ENCODE results near the gene HMGCR. TPM values are rescaled to one million over a fixed set of nuclear protein-coding genes. Genes with fewer than 3 reads are reported as not detected.

Gene HMGCR
- total and polyA plus RNA-seq, 9 of the 15 experiments (the other 6 are each of a cell fraction or from before 2014, with no cell fraction given): 29.5 to 155 (median 61.5) TPM

DNA sequence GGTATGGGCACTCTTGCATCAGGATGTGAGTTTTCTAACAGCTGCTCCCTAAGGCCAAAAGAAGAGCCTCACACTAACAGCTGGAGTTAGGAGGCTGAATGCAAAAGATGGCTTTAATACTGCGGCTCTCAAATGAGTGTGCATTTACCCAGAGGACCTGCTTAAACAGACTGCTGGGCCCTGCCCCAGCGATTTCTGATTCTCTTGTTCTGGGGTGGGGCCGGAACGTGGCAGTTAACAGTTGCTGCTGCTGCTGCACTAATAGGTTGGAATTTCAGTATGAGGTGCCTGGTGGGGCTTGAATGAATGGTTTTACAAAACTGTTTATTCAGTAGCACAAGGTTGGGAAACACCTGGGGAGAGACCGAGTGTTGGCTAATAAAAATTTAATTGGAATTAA, 26.1 kb downstream of the HMGCR start:
- WGBS (ENCODE audit: insufficient coverage, low coverage, missing lambda C conversion rate): 82% methylated on average over 5 of the region's 5 CpGs
- FAIRE-seq (no peak), ATAC-seq (peak; percentile 11; the same call in 2 of the 3 replicates), DNase-seq (ENCODE audit: extremely low read depth in 1 of 4, low spot score in 3 of 4) (no peak)
- ChIA-PET POLR2A (interaction anchor here (0.6 to 3.6 kb wide), 6 partner anchors 10 to 26 kb away, joined by 3 to 15 read pairs (median 8); partner anchors contain the start of gene HMGCR), CTCF (ENCODE audit: low intra/inter-chr PET ratio) (no interaction called here)
- H3K27ac ChIP-seq (ENCODE audit: extremely low read depth, low read depth, low read length): no peak overlapping the region
- no peak overlapping the region for H2AFZ ChIP-seq (ENCODE audit: low read depth, low read length)
- in situ Hi-C loops (cut with MboI) (no loop called here), intact Hi-C loops (cut with micrococcal nuclease) (loop anchor here (10.0 kb wide), 1 partner anchor 302 kb away; no protein-coding TSS in a partner anchor)
- H3K27me3 ChIP-seq (ENCODE audit: control insufficient read depth in 2 of 2, insufficient read depth in 2 of 2, low read length in 2 of 2): no peaks in the 10 kb centered on the region
- TF ChIP-seq TFAM (CRISPR knock-in tag; conservative IDR thresholded peaks at IDR 0.05) (no peak), SMARCE1 (IDR thresholded peaks at IDR 0.05) (no peak), SRSF9 (IDR thresholded peaks at IDR 0.05; ENCODE audit: borderline replicate concordance, low read depth, low read length) (no peak), RBFOX2 (IDR thresholded peaks at IDR 0.05; ENCODE audit: low read depth, low read length) (no peak), NFIX (CRISPR knock-in tag; IDR thresholded peaks at IDR 0.05; ENCODE audit: low read depth) (no peak), ZEB2 (IDR thresholded peaks at IDR 0.05) (no peak), HDGF (IDR thresholded peaks at IDR 0.05) (no peak), ZNF644 (tag; IDR thresholded peaks at IDR 0.05; ENCODE audit: low read depth) (no peak), YY1 (IDR thresholded peaks at IDR 0.05; ENCODE audit: borderline replicate concordance in 1 of 3, control insufficient read depth in 1 of 3, extremely low read depth in 1 of 3, insufficient read depth in 3 of 3, insufficient read length in 1 of 3, insufficient replicate concordance in 2 of 3, low read depth in 1 of 3, low read length in 2 of 3) (no peak), ZNF696 (CRISPR knock-in tag; conservative IDR thresholded peaks at IDR 0.05) (no peak), SAP30 (IDR thresholded peaks at IDR 0.05; ENCODE audit: borderline replicate concordance, insufficient read depth, low read depth, low read length, poor library complexity, severe bottlenecking) (no peak), SMAD4 (CRISPR knock-in tag; conservative IDR thresholded peaks at IDR 0.05) (no peak), STAT5B (CRISPR knock-in tag; IDR thresholded peaks at IDR 0.05) (no peak), KLF13 (tag; IDR thresholded peaks at IDR 0.05; ENCODE audit: borderline replicate concordance, low read depth) (no peak), TAF7 (tag; IDR thresholded peaks at IDR 0.05) (no peak), ZNF668 (CRISPR knock-in tag; IDR thresholded peaks at IDR 0.05) (no peak)
- no peaks in the 10 kb centered on the region for H3K9me1 ChIP-seq (ENCODE audit: control insufficient read depth, insufficient read depth, low read length)
- H3K79me2 ChIP-seq (ENCODE audit: control insufficient read depth, insufficient read depth, low read length): no peaks in the 10 kb centered on the region
- no peak overlapping the region for H3K4me3 ChIP-seq
- no peaks in the 10 kb centered on the region for H3K9me3 ChIP-seq (replicated peaks; ENCODE audit: control insufficient read depth, insufficient read depth, low read depth, low read length)
- no peaks in the 10 kb centered on the region for H4K20me1 ChIP-seq (replicated peaks; ENCODE audit: control insufficient read depth, insufficient read depth, low read length)
- no peak overlapping the region for H3K4me2 ChIP-seq (ENCODE audit: insufficient read depth, low read length)
- no TSS peak for BruUV-seq (replicated peaks)
- H3K36me3 ChIP-seq (ENCODE audit: control insufficient read depth, insufficient read depth, low read length): peaks cover 46% of the 10 kb centered on the region
- H3K4me1 ChIP-seq (replicated peaks in 1 of 2; ENCODE audit: control insufficient read depth in 2 of 2, insufficient read depth in 2 of 2, low read length in 2 of 2): peaks cover 0 to 3% of the 10 kb centered on the region in 2 experiments; a peak in 1 of 5 replicates
- no peak overlapping the region for H3K9ac ChIP-seq (ENCODE audit: insufficient read depth in 1 of 2, low read depth in 2 of 2, low read length in 2 of 2)

Data from K562 (cell line).